H9 (cell line): Measurements from ENCODE around the gene VSX1. TPM values are rescaled to one million over a fixed set of nuclear protein-coding genes. Genes with fewer than 3 reads are reported as not detected.
A peak's percentile ranks its signal among the peaks of the same experiment; 100 is the strongest.

Source experiments
- DNase-seq: peaks from one replicate; pipeline ENCODE4 v3.0.0-alpha.2; 2017
- H2AFZ ChIP-seq: one replicate; pipeline ENCODE4 v1.6.1; 2013; ENCODE audit warnings: mild to moderate bottlenecking, low read length, control low read depth, moderate library complexity
- H2AK5ac ChIP-seq: 2 replicates; pipeline ENCODE4 v1.6.1; 2013; ENCODE audit warnings: low read length, control low read depth, mixed read lengths; ENCODE audit not compliant: insufficient read length
- H2BK120ac ChIP-seq: one replicate; pipeline ENCODE4 v1.6.1; 2013; ENCODE audit warnings: low read depth, mild to moderate bottlenecking, low read length, control low read depth, inconsistent platforms; ENCODE audit not compliant: poor library complexity, severe bottlenecking
- H2BK12ac ChIP-seq: 2 replicates; pipeline ENCODE4 v1.6.1; 2013; ENCODE audit warnings: low read length, control low read depth, mixed read lengths, low read depth; ENCODE audit not compliant: insufficient read length
- H2BK15ac ChIP-seq: 2 replicates; pipeline ENCODE4 v1.6.1; 2013; ENCODE audit warnings: low read depth, low read length, control low read depth
- H2BK20ac ChIP-seq: one replicate; pipeline ENCODE4 v1.6.1; 2013; ENCODE audit warnings: low read depth, mild to moderate bottlenecking, low read length, control low read depth, inconsistent platforms; ENCODE audit not compliant: poor library complexity, severe bottlenecking
- H2BK5ac ChIP-seq: 2 replicates; pipeline ENCODE4 v1.6.1; 2013; ENCODE audit warnings: low read length, control low read depth, mixed read lengths; ENCODE audit not compliant: insufficient read length
- H3K14ac ChIP-seq: 2 replicates; pipeline ENCODE4 v1.6.1; 2013; ENCODE audit warnings: low read length, control low read depth; ENCODE audit not compliant: insufficient read depth
- H3K18ac ChIP-seq: 2 replicates; pipeline ENCODE4 v1.6.1; 2013; ENCODE audit warnings: low read depth, mild to moderate bottlenecking, mixed read lengths, low read length, control low read depth; ENCODE audit not compliant: insufficient read length
- H3K23ac ChIP-seq: 2 replicates; pipeline ENCODE4 v1.6.1; 2013; ENCODE audit warnings: low read length, control low read depth, mixed read lengths, low read depth; ENCODE audit not compliant: insufficient read length
- H3K23me2 ChIP-seq: 2 replicates; pipeline ENCODE4 v1.6.1; 2013; ENCODE audit warnings: low read depth, mild to moderate bottlenecking, mixed read lengths, low read length, control low read depth; ENCODE audit not compliant: insufficient read length, poor library complexity, severe bottlenecking
- H3K27ac ChIP-seq: 2 replicates; pipeline ENCODE4 v1.5.1; 2013; ENCODE audit warnings: low read length, control low read depth, mixed read lengths, low read depth; ENCODE audit not compliant: insufficient read length
- H3K27me3 ChIP-seq: 2 replicates; pipeline ENCODE4 v1.6.1; 2013; ENCODE audit warnings: low read length, control low read depth, inconsistent platforms; ENCODE audit not compliant: insufficient read depth
- H3K4ac ChIP-seq: 2 replicates; pipeline ENCODE4 v1.6.1; 2013; ENCODE audit warnings: low read depth, mild to moderate bottlenecking, control low read depth, inconsistent platforms, low read length, moderate library complexity
- H3K4me1 ChIP-seq: 2 replicates; pipeline ENCODE4 v1.6.1; 2013; ENCODE audit warnings: low read length, control low read depth, inconsistent platforms; ENCODE audit not compliant: insufficient read depth
- H3K4me2 ChIP-seq: 2 replicates; pipeline ENCODE4 v1.6.1; 2013; ENCODE audit warnings: low read length, control low read depth, mixed read lengths; ENCODE audit not compliant: insufficient read length, insufficient read depth
- H3K56ac ChIP-seq: 2 replicates; pipeline ENCODE4 v1.6.1; 2013; ENCODE audit warnings: low read depth, mild to moderate bottlenecking, mixed read lengths, low read length, control low read depth; ENCODE audit not compliant: insufficient read length
- H3K79me1 ChIP-seq: 2 replicates; pipeline ENCODE4 v1.6.1; 2013; ENCODE audit warnings: low read depth, mild to moderate bottlenecking, moderate library complexity, low read length, control low read depth, inconsistent platforms; ENCODE audit not compliant: insufficient read depth, poor library complexity, severe bottlenecking
- H3K79me2 ChIP-seq: 2 replicates; pipeline ENCODE4 v1.6.1; 2013; ENCODE audit warnings: low read length, control low read depth, inconsistent platforms; ENCODE audit not compliant: insufficient read depth
- H3K9ac ChIP-seq: 2 replicates; pipeline ENCODE4 v1.6.1; 2013; ENCODE audit warnings: low read length, control low read depth, mixed read lengths; ENCODE audit not compliant: insufficient read length; ENCODE audit errors: extremely low read depth
- H3K9me3 ChIP-seq: one replicate; pipeline ENCODE4 v1.6.1; 2013; ENCODE audit warnings: low read depth, low read length, inconsistent platforms; ENCODE audit not compliant: control insufficient read depth
- H3T11ph ChIP-seq: one replicate; pipeline ENCODE4 v1.6.1; 2013; ENCODE audit warnings: mild to moderate bottlenecking, low read length, control low read depth, inconsistent platforms
- H4K20me1 ChIP-seq: one replicate; pipeline ENCODE4 v1.6.1; 2013; ENCODE audit not compliant: control insufficient read depth, insufficient read length, insufficient read depth
- H4K5ac ChIP-seq: 2 replicates; pipeline ENCODE4 v1.6.1; 2013; ENCODE audit warnings: low read depth, mild to moderate bottlenecking, mixed read lengths, low read length, control low read depth; ENCODE audit not compliant: insufficient read length
- H4K8ac ChIP-seq: replicated peaks from 2 replicates; pipeline ENCODE4 v1.6.1; 2013; ENCODE audit warnings: low read length, control low read depth, mixed read lengths, low read depth; ENCODE audit not compliant: insufficient read length
- H4K91ac ChIP-seq: 2 replicates; pipeline ENCODE4 v1.6.1; 2013; ENCODE audit warnings: low read depth, mild to moderate bottlenecking, moderate library complexity, mixed read lengths, low read length, control low read depth; ENCODE audit not compliant: insufficient read length
- H3K27ac Mint-ChIP-seq, 3 experiments: 2 replicates in 2 of 3; 3 replicates in 1 of 3; pipeline ENCODE4 v1.8.0; 2020 to 2021; ENCODE audit warnings: mixed read lengths in 3 of 3, mild to moderate bottlenecking in 1 of 3, moderate library complexity in 1 of 3
- H3K27me3 Mint-ChIP-seq: 2 replicates; pipeline ENCODE4 v1.8.0; 2021; ENCODE audit warnings: low read depth, mild to moderate bottlenecking, moderate library complexity, mixed read lengths
- H3K36me3 Mint-ChIP-seq, 3 experiments: 2 replicates in 2 of 3; 3 replicates in 1 of 3; pipeline ENCODE4 v1.8.0; 2020 to 2021; ENCODE audit warnings: low read depth in 3 of 3, mixed read lengths in 3 of 3; ENCODE audit not compliant: insufficient read depth in 1 of 3
- H3K4me1 Mint-ChIP-seq, 2 experiments: 2 replicates each; pipeline ENCODE4 v1.8.0; 2020; ENCODE audit warnings: mixed read lengths in 2 of 2
- H3K4me3 Mint-ChIP-seq, 2 experiments: 2 replicates in 1 of 2; 3 replicates in 1 of 2; pipeline ENCODE4 v1.8.0; 2020 to 2021; ENCODE audit warnings: mild to moderate bottlenecking in 2 of 2, mixed read lengths in 2 of 2, moderate library complexity in 1 of 2
- H3K9me3 Mint-ChIP-seq, 2 experiments: 2 replicates in 1 of 2; 3 replicates in 1 of 2; pipeline ENCODE4 v1.8.0; 2020; ENCODE audit warnings: mild to moderate bottlenecking in 2 of 2, mixed read lengths in 2 of 2, moderate library complexity in 1 of 2
- CTCF ChIP-seq: fragments of 200-600 bp; sonication (generic); conservative IDR thresholded peaks from 3 replicates; pipeline ENCODE4 v1.8.0; 2021; ENCODE audit warnings: antibody characterized with exemption, mild to moderate bottlenecking
- WGBS: extraction: QIAGEN DNeasy Blood & Tissue Kit; methylation state at CpG from one replicate; pipeline ENCODE4 v1.1.7; 2013; ENCODE audit warnings: missing lambda C conversion rate, low lambda C conversion rate, mixed read lengths; ENCODE audit not compliant: insufficient read length; ENCODE audit errors: extremely low coverage; 5-methylcytosine and 5-hydroxymethylcytosine counted together
- total RNA-seq: library from RNA; stranded (reverse); gene quantifications from 2 replicates; pipeline ENCODE4 v1.2.1, GENCODE V29; 2021

The VSX1 gene
- total RNA-seq, 1 experiment from 2014 or later: not detected

DNA sequence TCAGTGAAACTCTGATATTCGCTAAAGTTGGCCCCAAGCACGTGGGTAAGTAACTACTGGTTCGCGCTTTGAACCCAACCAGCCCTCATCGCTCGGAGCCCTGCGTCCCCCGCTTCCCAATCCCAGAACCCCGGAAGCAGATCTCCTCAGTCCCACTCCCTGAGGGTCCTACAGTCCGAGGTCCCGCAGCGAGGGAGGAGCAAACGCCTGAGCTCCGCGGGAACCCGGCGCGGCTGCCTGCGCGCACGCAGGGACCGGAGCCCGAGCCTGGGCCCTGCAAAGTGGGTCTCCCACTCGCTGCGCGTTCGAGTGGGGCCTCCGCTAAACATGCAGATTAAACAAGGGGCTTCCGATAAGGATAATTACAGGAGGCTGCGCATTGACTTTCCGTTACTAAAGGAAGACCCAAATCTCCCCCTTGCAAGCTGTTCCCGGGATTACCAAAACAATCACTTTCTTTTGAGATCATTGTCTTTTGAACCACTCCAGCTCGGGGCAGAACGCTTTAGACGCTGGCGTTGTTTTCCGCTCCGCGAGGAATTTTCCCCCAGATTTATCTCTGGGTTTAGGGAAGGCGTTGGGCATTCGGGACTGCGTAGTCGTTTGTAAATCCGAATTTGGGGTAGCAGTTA, 1.3 kb upstream of the VSX1 start:
- H3K9me3 ChIP-seq: no peaks in the 10 kb centered on the region
- H3K23ac ChIP-seq: no peak overlapping the region
- H3K79me1 ChIP-seq: no peaks in the 10 kb centered on the region
- Mint-ChIP-seq H3K9me3 (peaks cover 2 to 8% of the 10 kb centered on the region in 2 experiments; a peak in 2 of 5 replicates), H3K36me3 (no peaks in the 10 kb centered on the region; a peak in 1 of 7 replicates), H3K4me1 (peaks cover 24 to 25% of the 10 kb centered on the region in 2 experiments), H3K27me3 (peaks cover 98% of the 10 kb centered on the region), H3K27ac (no peak overlapping the region), H3K4me3 (peak overlapping the region; percentile 50 to 80)
- H3K4me2 ChIP-seq: peak overlapping the region; percentile 76
- H2BK15ac ChIP-seq: no peak overlapping the region
- H2BK12ac ChIP-seq: no peak overlapping the region
- peak; percentile 30 for DNase-seq
- H2AK5ac ChIP-seq: no peak overlapping the region
- H4K91ac ChIP-seq: no peak overlapping the region
- H2BK120ac ChIP-seq: no peak overlapping the region
- no peak overlapping the region for H3K9ac ChIP-seq
- H3K56ac ChIP-seq: no peak overlapping the region
- H3K23me2 ChIP-seq: peaks cover 14% of the 10 kb centered on the region
- no peak overlapping the region for H3K4ac ChIP-seq
- WGBS: no CpG with 5 or more reads among the region's 44 CpGs
- H3K27ac ChIP-seq: no peak overlapping the region
- no peak for TF ChIP-seq CTCF
- no peak overlapping the region for H3K18ac ChIP-seq
- no peak overlapping the region for H4K5ac ChIP-seq
- H3K4me1 ChIP-seq: no peaks in the 10 kb centered on the region
- H2BK20ac ChIP-seq: no peak overlapping the region
- H3T11ph ChIP-seq: no peak overlapping the region
- H3K14ac ChIP-seq: no peak overlapping the region
- no peaks in the 10 kb centered on the region for H4K20me1 ChIP-seq
- H4K8ac ChIP-seq: no peak overlapping the region
- H2AFZ ChIP-seq: no peak overlapping the region
- no peaks in the 10 kb centered on the region for H3K79me2 ChIP-seq
- H3K27me3 ChIP-seq: peaks cover 71% of the 10 kb centered on the region
- no peak overlapping the region for H2BK5ac ChIP-seq
